SK-N-SH (cell line): ENCODE data around the gene MCRIP2. TPM values are rescaled to one million over a fixed set of nuclear protein-coding genes. Genes with fewer than 3 reads are reported as not detected.

Experiments
- CTCF ChIA-PET: fragments of 300-600, 350-600 bp; formaldehyde crosslinking; extraction: SDS; loops from one replicate; lab custom pipeline; 2021; lab: Yijun Ruan, JAX
- POLR2A ChIA-PET: fragments of 350-600 bp; sonication (Branson Sonifier 250); formaldehyde crosslinking; extraction: SDS; loops from one replicate; lab custom pipeline; 2020; ENCODE audit warnings: antibody characterized with exemption, inconsistent platforms; lab: Yijun Ruan, JAX
- DNase-seq: peaks from one replicate; pipeline ENCODE4 v3.0.0; 2012
- H2AFZ ChIP-seq: fragments of 200-600 bp; sonication (generic); 2 replicates; pipeline ENCODE4 v1.8.1; 2016; ENCODE audit warnings: antibody characterized with exemption, mild to moderate bottlenecking, low read depth
- H3F3A ChIP-seq: fragments of 200-600 bp; sonication (generic); replicated peaks from 2 replicates; pipeline ENCODE3; 2016; ENCODE audit warnings: antibody characterized with exemption, mild to moderate bottlenecking; ENCODE audit not compliant: insufficient read depth
- H3K27ac ChIP-seq, 2 experiments: fragments of 200-500 bp in 1 of 2; fragments of 200-600 bp in 1 of 2; sonication (Bioruptor generic) in 1 of 2; sonication (generic), shearing (Covaris generic) in 1 of 2; 2 replicates each; pipeline versions ENCODE4 v1.5.1 to v1.6.1; 2014 to 2016; ENCODE audit warnings: low read depth in 2 of 2, inconsistent platforms in 1 of 2, low read length in 1 of 2, mild to moderate bottlenecking in 1 of 2, mixed read lengths in 1 of 2
- H3K27me3 ChIP-seq: fragments of 200-600 bp; sonication (generic), shearing (Covaris generic); 2 replicates; pipeline ENCODE4 v1.6.1; 2016; ENCODE audit warnings: mixed run types; ENCODE audit not compliant: insufficient read depth
- H3K36me3 ChIP-seq, 2 experiments: fragments of 200-500 bp in 1 of 2; fragments of 200-600 bp in 1 of 2; sonication (Bioruptor generic) in 1 of 2; sonication (generic) in 1 of 2; replicated peaks in 1 of 2; 2 replicates each; pipeline versions ENCODE3 to v1.5.1; 2014 to 2016; ENCODE audit warnings: low read length in 1 of 2, mild to moderate bottlenecking in 1 of 2; ENCODE audit not compliant: insufficient read depth in 2 of 2, control insufficient read depth in 1 of 2
- H3K4me1 ChIP-seq, 2 experiments: fragments of 200-500 bp in 1 of 2; fragments of 200-600 bp in 1 of 2; sonication (Bioruptor generic) in 1 of 2; sonication (generic), shearing (Covaris generic) in 1 of 2; 2 replicates each; pipeline versions ENCODE4 v1.5.1 to v1.6.1; 2014 to 2016; ENCODE audit warnings: low read depth in 1 of 2, low read length in 1 of 2, mixed run types in 1 of 2; ENCODE audit not compliant: insufficient read depth in 2 of 2, control insufficient read depth in 1 of 2
- H3K4me2 ChIP-seq: fragments of 200-600 bp; sonication (generic), shearing (Covaris generic); 2 replicates; pipeline ENCODE4 v1.6.1; 2017; ENCODE audit warnings: mixed run types
- H3K4me3 ChIP-seq, 2 experiments: fragments of 200-500 bp in 1 of 2; fragments of 200-600 bp in 1 of 2; sonication (Bioruptor generic) in 1 of 2; sonication (generic), shearing (Covaris generic) in 1 of 2; 2 replicates each; pipeline versions ENCODE4 v1.5.1 to v1.8.1; 2014 to 2016; ENCODE audit warnings: low read depth in 2 of 2, inconsistent platforms in 1 of 2, low read length in 1 of 2, mild to moderate bottlenecking in 1 of 2, mixed read lengths in 1 of 2, moderate library complexity in 1 of 2
- H3K79me2 ChIP-seq: fragments of 200-600 bp; sonication (generic); 2 replicates; pipeline ENCODE4 v1.8.1; 2017; ENCODE audit warnings: mild to moderate bottlenecking; ENCODE audit not compliant: insufficient read depth
- H3K9ac ChIP-seq: fragments of 200-600 bp; sonication (generic); 2 replicates; pipeline ENCODE4 v1.6.1; 2017; ENCODE audit warnings: mixed run types
- H3K9me2 ChIP-seq: fragments of 200-600 bp; sonication (generic); 2 replicates; pipeline ENCODE4 v1.6.1; 2017; ENCODE audit warnings: mixed run types
- H3K9me3 ChIP-seq: fragments of 200-600 bp; sonication (generic); 2 replicates; pipeline ENCODE4 v1.6.1; 2017; ENCODE audit warnings: mixed run types, mild to moderate bottlenecking, moderate library complexity
- H4K20me1 ChIP-seq: fragments of 200-600 bp; sonication (generic); 2 replicates; pipeline ENCODE4 v1.6.1; 2017; ENCODE audit warnings: mild to moderate bottlenecking, mixed run types; ENCODE audit not compliant: insufficient read depth
- CHD2 ChIP-seq: fragments of 150-350 bp; IDR thresholded peaks from 2 replicates; pipeline ENCODE4 v1.6.1; 2018; ENCODE audit warnings: low read length; ENCODE audit not compliant: partially characterized antibody
- CTCF ChIP-seq: fragments of 200-600 bp; sonication (generic); IDR thresholded peaks from 2 replicates; pipeline ENCODE4 v1.6.1; 2017; ENCODE audit warnings: antibody characterized with exemption, mild to moderate bottlenecking, moderate library complexity
- ELF1 ChIP-seq: IDR thresholded peaks from 2 replicates; pipeline ENCODE4 v1.4.0; 2012
- EP300 ChIP-seq, 2 experiments: IDR thresholded peaks; 2 replicates each; pipeline versions ENCODE4 v1.4.0 to v1.6.1; 2012; ENCODE audit warnings: borderline replicate concordance in 1 of 2, low read depth in 1 of 2, low read length in 1 of 2
- FOXJ3 ChIP-seq: sonication (generic); formaldehyde crosslinking; IDR thresholded peaks from 2 replicates; pipeline ENCODE4 v1.5.1; 2020; ENCODE audit warnings: mild to moderate bottlenecking, missing genetic modification reagents
- GABPA ChIP-seq: IDR thresholded peaks from 2 replicates; pipeline ENCODE4 v1.4.0; 2012; ENCODE audit warnings: low read depth, mild to moderate bottlenecking
- GATA2 ChIP-seq: sonication (generic); formaldehyde crosslinking; IDR thresholded peaks from 2 replicates; pipeline ENCODE4 v1.5.0; 2020; ENCODE audit warnings: mild to moderate bottlenecking, missing genetic modification reagents
- MAX ChIP-seq: IDR thresholded peaks from 2 replicates; pipeline ENCODE4 v1.4.0; 2012; ENCODE audit warnings: low read depth
- MEF2A ChIP-seq: IDR thresholded peaks from 2 replicates; pipeline ENCODE4 v1.4.0; 2012; ENCODE audit warnings: low read depth, borderline replicate concordance
- MXI1 ChIP-seq: IDR thresholded peaks from 2 replicates; pipeline ENCODE4 v1.6.1; 2012; ENCODE audit warnings: mild to moderate bottlenecking, low read depth, low read length, improper control_type of control experiment
- POLR2AphosphoS5 ChIP-seq: IDR thresholded peaks from 2 replicates; pipeline ENCODE4 v1.6.1; 2012; ENCODE audit warnings: low read depth, low read length
- RFX5 ChIP-seq: IDR thresholded peaks from 2 replicates; pipeline ENCODE4 v1.6.1; 2012; ENCODE audit warnings: mild to moderate bottlenecking, improper control_type of control experiment, low read length
- SIN3A ChIP-seq: IDR thresholded peaks from 2 replicates; pipeline ENCODE4 v1.6.1; 2012; ENCODE audit warnings: low read depth, mild to moderate bottlenecking, low read length, moderate library complexity, borderline replicate concordance
- SMC3 ChIP-seq: IDR thresholded peaks from 2 replicates; pipeline ENCODE4 v1.6.1; 2012; ENCODE audit warnings: low read depth, low read length, improper control_type of control experiment
- TAF1 ChIP-seq: IDR thresholded peaks from 2 replicates; pipeline ENCODE4 v1.6.1; 2012; ENCODE audit warnings: low read depth, mild to moderate bottlenecking, low read length, moderate library complexity, borderline replicate concordance
- TCF12 ChIP-seq: IDR thresholded peaks from 2 replicates; pipeline ENCODE4 v1.4.0; 2012
- TEAD4 ChIP-seq: IDR thresholded peaks from 2 replicates; pipeline ENCODE4 v1.4.0; 2012; ENCODE audit warnings: mild to moderate bottlenecking, borderline replicate concordance; ENCODE audit not compliant: insufficient read depth
- USF1 ChIP-seq: IDR thresholded peaks from 2 replicates; pipeline ENCODE4 v1.4.0; 2012; ENCODE audit warnings: low read depth, borderline replicate concordance
- USF2 ChIP-seq: fragments of 150-350 bp; IDR thresholded peaks from 2 replicates; pipeline ENCODE4 v1.6.1; 2017; ENCODE audit warnings: antibody characterized with exemption, low read length, low read depth, borderline replicate concordance
- YY1 ChIP-seq: IDR thresholded peaks from 2 replicates; pipeline ENCODE4 v1.4.0; 2012; ENCODE audit warnings: low read depth, mild to moderate bottlenecking
- WGBS: methylation state at CpG from one replicate; pipeline ENCODE4 v1.1.6; 2017; ENCODE audit warnings: low lambda C conversion rate; 5-methylcytosine and 5-hydroxymethylcytosine counted together
- polyA plus RNA-seq, 3 experiments: library from polyadenylated mRNA; depleted of rRNA; stranded (reverse); fragments of >200 nt; gene quantifications; 2 replicates each; pipeline ENCODE4 v1.2.3, GENCODE V29; 2012

MCRIP2 gene
- polyA plus RNA-seq, 1 of the 3 experiments (the other 2 are of a cell fraction) = 36.9 TPM

- TF ChIP-seq CTCF (peak; percentile 64), SMC3 (peak; percentile 27; the same call in 1 of the 2 replicates), TCF12 (no peak), GATA2 (CRISPR knock-in tag) (no peak)
These were observed 6.6 kb downstream of the MCRIP2 start (continued) for GRCh38 chr16:648071-648780.

- Histone ChIP-seq H4K20me1 (no peaks in the 10 kb centered on the region), H3K36me3 (peaks cover 0 to 11% of the 10 kb centered on the region in 2 experiments), H3K4me2 (peak within 1 kb of the TSS; percentile 91), H3K4me3 (peak within 1 kb of the TSS; percentile 70 to 76), H3K9me2 (no peaks in the 10 kb centered on the region), H3K9ac (peak within 1 kb of the TSS; percentile 85), H3K4me1 (peaks cover 4 to 29% of the 10 kb centered on the region in 2 experiments; a peak in 2 of 4 replicates), H3K27me3 (no peaks in the 10 kb centered on the region), H3F3A (peaks cover 5% of the 10 kb centered on the region), H2AFZ (peak within 1 kb of the TSS; percentile 65; the same call in 1 of the 2 replicates), H3K79me2 (peaks cover 19% of the 10 kb centered on the region; the same call in 1 of the 2 replicates), H3K9me3 (no peaks in the 10 kb centered on the region), H3K27ac (peak within 1 kb of the TSS; percentile 77 to 80)
- TF ChIP-seq YY1 (peak; percentile 93), CHD2 (peak; percentile 67), POLR2AphosphoS5 (0 out of 2 replicates have a peak, but pooled peaks have one; percentile 49), SIN3A (peak; percentile 97), GABPA (peak; percentile 85), MXI1 (peak; percentile 99), EP300 (IDR thresholded peaks at IDR 0.05; ENCODE audit: borderline replicate concordance in 1 of 2, low read depth in 1 of 2, low read length in 1 of 2) (no peak), ELF1 (peak; percentile 72), RFX5 (no peak), FOXJ3 (CRISPR knock-in tag) (no peak), USF2 (peak; percentile 78), TAF1 (peak; percentile 73; the same call in 1 of the 2 replicates), USF1 (peak; percentile 98), TCF12 (no peak), MAX (peak; percentile 95), TEAD4 (no peak), MEF2A (no peak)
- ChIA-PET CTCF (interaction anchor here (0.7 to 7.8 kb wide), 22 partner anchors 10 to 257 kb away, joined by 3 to 92 read pairs (median 5); partner anchors contain the start of genes METTL26, RHBDL1, RHOT2 and STUB1), POLR2A (interaction anchor here (0.7 to 1.6 kb wide), 8 partner anchors 10 to 79 kb away, joined by 3 to 5 read pairs (median 3); partner anchors contain the start of genes METTL26 and STUB1)
- WGBS = 24% methylated on average over 8 of the region's 91 CpGs
- peak; percentile 99 for DNase-seq
These were observed 7.4 kb downstream of the MCRIP2 start, which contains the start of gene WDR90 for GRCh38 chr16:648781-649589. Gene WDR90, plus strand, starts transcription at chr16:649365. Its CDS starts 52 bp downstream, at chr16:649417.
